EL (cell line): ENCODE data around the gene TTC21A.
A peak's percentile ranks its signal among the peaks of the same experiment; 100 is the strongest.

ENCODE experiments used
- DNase-seq: peaks from one replicate; pipeline ENCODE4 v3.0.0-alpha.2; 2016

The TTC21A gene

DNA sequence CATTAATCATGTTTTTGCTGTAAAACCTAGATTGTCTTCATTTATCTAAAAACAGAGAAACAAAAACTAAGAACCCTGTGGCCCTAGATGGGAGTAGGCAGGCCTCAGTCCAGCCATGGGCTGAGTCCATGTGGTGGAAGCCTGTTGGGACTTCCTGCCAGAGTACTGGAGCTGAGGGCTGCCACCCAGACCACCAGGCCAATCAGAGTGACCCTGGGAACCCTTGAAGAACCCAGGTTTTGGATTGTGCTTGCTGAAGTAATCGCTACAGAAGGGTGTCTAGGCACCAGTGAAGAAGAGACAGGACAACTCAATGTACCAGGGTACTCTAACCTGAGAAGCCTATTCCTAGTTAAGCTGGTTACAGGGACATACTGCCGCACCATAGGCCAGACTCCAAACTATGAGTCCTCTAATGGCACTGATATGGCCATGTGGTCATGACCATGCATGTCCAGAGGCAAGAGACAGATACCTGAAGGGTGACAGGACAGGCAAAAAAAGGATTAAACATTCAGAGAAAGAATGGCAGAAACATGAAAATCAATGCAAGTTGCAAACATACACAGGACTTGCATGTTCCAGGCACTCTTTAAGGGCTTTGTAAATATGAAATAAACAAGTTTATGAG is 33.0 kb downstream of the TTC21A start:
- no peak for DNase-seq

DNA sequence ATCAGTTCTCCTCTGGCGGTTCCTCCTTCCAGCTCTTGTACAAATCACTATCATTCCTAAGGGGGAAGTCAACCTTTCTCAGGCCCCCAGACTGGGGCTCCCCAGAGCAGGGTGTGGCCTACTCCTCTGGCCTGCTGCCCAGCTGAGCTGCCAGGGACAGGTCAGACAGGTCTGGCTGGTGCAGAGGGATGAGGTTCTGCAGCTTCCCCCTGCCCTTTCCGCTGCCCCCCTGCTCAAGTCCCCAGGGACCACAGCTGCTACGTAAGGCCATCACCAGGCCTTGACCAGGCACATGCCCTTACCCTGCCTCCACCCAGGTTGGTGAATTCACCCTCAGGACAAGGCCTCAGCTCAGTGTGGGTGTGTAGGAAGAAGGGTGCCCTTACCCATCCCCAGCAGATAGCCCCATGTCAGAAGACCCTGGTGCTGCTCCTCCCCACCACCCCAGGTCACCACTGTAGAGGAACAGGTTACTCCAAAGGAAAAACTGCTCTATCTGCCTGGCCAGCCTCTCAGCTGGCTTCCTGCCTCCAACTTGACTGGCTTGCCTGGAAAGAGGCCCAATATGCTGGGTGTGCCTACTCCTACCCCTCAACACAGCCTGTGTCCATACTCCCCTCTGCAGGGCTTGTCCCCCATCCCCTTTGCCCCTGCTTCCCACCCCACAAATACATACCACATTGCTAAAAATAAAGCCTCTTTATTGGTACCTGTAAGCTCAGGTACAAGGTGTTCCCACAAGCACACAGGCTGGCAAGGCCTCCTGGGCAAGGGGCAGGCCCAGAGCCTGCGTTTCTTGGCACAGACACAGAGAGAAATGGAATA is 33.9 kb downstream of the TTC21A start:
- peak; percentile 48 for DNase-seq

DNA sequence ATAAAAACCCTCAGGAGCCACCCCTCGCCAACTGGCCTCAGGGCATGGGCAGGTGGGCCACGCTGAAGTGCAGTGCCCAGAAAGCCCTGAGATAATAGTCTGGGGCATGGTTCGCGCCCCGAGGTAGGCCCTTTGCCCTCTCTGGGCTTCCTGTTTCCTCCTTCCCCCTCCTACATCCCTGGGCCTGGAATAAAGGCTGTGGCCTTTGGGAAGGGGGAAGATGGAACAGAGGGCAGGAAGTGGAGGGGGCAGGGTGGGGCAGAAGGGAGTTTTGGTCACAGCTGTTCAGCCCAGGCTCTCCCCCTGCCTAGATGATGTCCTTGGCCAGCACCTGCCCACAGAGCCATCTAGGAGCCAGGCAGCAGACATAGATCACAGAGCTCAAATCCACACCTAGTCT is 34.6 kb downstream of the TTC21A start:
- DNase-seq: no peak

DNA sequence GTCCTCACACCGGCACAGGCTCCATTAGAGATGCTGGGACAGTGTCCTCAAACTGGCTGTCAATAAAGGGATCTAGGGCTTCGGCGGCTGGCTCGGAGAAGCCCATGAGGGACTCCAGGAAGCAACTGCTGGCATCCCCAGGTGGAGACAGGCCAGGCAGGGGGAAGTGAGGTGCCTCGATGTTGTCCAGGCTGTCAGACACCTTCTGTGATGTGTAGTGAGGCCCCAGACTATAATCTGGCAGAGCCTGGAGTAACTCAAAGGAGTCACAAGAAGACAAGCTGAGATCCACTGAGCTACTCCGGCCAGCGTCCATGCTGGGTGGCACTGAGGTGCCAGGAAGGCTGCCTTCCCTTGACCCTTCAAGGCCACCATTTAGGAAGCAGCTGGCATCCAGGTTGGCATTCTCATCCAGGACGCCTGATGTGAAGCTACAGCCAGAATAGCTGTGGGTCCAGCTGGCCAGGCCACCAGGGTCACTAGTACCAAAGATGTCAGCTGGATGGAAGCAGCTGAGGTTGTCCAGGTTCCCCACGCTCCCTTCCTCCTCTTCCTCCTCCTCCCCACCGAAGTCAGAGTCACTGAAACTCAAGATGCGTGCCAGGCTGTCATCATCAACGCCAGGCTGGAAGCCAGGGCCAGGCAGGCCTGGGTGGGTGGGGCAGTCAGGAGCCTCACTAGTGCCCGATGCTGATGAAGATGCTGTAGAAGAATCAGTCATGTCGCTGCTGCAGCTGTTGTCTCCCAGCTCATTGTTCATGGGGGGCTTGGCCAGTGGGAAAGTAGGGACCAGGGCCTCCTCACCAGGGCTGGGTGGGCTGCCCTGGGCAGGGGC is 35.8 kb downstream of the TTC21A start:
- no peak for DNase-seq

DNA sequence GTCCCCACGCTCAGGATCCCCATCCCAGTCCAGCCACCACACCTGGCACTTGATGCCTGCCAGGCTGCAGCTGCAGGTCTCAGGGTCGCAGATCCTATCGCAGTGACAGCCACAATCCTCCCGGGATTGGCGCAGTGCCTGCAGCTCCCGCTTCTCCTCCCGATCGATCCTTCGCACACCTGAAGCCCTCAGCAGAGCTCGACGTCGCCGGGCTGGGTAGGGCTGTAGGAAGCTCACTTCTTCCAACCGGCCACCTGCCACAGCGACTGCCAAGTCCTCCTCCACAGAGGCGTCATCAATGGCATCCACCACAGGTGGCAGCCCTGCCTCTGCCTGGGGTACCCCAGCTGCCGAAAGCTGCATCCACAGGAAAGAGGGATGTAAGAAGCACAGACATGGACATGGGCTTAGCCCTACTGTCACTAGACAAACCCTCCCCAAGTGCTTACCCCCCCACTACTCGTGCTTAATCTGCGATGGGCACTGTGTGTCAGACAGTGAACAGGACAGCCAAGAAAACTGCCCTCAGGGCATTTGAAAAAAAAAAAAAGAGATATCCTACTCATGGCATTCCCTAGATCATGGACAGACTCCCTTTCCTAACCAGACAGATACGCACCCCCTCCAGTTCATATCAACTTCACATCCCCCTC is 36.7 kb downstream of the TTC21A start:
- DNase-seq: no peak

DNA sequence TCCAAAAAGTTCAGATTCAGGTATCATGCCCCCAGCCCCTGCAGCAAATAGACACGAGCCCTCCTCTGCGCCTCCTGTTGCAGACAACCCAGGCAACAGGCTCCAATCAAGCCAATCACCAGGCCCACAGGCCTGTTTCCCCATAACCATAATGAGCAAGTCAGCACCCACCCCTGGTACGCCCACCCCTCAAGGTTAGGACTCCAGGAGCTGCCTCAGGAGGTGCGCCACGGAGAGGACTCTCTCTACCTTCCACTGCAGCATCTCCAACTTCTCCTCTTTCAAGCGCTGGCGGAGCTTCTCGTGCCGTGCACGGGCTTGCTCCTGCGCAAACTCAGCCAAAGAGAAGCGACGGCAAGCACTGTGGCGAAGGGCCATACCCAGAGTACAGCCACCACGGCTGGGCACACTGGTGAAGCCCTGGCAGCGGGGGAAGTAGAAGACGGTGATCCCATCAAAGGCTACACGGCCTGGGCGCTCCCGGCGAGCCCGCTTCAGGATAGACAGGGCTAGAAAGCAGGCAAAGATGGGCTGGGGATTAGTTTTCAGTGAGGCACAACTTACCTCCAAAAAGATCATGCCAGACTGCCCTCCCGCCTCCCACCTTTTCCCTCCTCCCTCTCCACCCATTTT is 37.4 kb downstream of the TTC21A start:
- no peak for DNase-seq

DNA sequence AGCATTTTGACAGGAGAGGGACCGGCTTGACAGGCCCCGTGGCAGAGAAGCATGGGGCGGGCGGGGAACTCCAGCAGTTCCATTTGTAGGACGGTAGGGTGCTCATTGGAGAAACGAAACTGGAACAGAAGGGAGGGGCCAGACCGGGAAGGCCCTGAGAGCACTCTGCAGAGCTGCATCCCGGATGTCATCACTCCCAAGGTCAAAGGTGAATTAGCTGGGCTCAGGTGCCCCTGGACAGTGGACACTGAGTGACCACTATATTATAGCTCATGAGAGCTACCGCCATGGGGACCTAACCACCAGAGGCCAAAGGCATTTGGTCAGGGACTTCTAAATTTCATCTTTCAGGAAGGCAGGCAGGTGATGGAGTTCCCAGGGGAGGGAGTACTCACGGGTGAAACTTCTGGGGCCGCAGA is 38.6 kb downstream of the TTC21A start:
- DNase-seq: no peak

DNA sequence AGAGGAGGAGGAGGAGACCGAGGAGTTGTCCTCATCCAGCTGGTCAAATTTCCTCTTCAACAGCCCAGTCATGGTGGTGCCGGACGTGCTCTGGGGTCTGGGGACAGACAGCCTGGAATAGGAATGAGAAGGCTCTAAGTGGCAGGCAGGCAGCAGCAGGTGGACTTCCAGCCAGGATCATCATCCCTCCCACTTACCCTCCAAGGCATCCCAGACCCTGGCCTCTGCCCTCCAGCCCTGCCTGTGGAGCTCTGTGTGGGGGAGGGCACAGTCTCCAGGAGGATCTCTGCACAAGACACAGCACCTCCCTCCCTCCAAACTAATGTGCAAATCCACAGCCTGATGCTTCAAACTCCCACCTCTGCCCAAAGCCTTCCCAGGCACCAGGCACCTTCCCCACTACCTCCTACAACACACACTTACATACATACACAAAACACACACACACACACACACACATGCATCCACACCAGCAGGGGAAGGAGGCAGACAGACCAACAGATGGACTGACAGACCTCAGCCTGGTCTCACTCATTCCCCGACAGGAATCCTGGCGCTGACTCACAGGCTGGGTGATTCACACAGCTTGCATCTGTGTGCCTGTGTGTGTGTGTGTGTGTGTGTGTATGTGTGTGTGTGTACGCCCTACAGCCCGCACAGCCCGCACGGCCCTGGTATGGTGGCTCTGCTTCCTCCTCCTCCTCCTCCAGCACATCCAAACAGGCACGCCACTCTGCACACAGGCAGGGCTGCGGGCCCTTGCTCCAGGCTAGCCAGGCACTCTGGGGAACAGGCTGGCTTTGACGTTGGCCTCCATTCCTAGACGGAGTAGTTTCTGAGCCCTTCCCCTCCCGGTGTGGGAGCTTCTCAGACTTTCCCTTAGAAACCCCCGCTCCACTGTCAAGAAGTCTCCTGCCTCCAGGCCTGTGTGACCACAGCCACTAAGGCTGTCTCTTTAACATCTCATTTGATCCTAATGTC is 39.4 kb downstream of the TTC21A start:
- DNase-seq: peak; percentile 96

DNA sequence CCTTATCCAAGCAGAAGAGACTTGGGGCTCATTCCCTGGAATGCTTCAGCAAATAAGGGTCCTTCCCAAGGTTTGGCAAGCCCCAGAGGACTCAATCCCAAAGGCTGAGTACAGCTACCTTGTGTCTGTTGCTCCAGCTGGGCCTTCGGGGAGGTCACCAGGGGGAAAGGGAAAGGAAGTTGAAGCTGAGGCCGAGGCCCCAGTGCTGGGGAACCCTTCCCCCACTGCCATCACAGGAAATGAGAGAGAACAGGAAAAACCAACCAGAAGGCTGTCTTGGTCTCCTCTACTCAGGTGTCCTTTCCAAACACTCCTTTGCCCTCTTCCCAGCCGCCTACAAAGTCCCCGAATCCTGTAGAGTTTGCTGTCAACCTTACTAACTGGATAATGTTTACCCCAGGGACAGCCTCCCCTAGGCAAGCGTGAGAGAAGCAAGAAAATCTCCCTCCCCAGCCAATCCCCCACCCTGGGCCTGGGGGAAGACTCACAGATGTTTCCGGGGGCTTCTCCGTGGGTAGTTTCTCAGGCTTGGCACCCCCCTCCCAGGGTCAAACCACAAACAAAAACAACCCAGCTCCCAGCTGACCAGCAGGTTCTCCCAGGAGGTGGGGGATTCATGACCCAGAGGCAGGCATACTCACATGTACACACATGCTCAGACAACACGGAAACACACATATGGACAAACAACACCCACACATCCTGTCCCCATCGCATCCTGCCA is 40.4 kb downstream of the TTC21A start:
- peak; percentile 62 for DNase-seq

DNA sequence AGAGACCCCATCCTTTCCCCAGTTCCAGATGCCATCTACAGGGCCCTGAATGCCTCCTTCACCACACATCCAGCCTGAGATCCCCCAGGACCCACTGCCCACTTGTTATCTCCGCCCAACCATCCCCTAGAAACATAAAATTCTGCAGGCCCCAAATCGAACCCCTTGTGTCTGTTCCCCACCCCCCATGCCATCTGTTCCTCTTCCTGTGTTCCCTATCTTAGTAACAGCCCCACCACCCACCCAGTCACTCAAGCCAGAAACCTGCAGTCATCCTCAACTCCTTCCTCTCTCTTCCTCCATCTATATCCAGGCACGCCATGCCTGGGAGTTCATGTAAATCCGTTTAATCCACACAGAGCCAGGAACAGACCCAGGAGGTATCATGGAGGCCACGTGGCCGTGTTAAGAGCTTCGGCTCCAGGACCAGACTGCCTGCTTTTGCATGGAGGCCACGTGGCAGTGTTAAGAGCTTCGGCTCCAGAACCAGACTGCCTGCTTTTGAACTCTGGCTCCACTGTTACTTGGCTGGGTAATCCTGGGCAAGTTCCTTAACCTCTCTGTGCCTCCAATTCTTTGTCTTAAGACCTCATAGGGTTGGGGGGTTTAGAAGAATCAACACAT is 41.1 kb downstream of the TTC21A start:
- peak; percentile 29 for DNase-seq

DNA sequence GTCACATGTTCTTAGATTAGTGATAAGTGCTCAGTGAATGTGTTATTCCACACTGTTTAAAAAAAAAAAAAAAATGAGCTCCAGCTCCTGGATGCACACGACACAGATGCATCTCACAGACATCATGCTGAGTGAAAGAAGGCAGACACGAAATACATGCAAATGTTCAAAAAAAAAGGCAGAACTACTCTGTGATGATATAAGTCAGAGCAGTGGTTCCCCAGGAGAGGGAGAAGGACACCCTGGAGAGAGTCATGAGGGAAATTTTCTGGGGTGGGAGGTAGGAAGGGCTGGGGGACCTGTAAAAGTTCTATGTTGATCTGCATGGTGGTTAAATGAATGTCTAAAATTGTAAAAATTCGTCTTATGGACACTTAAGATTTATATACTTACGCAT is 41.6 kb downstream of the TTC21A start:
- no peak for DNase-seq

DNA sequence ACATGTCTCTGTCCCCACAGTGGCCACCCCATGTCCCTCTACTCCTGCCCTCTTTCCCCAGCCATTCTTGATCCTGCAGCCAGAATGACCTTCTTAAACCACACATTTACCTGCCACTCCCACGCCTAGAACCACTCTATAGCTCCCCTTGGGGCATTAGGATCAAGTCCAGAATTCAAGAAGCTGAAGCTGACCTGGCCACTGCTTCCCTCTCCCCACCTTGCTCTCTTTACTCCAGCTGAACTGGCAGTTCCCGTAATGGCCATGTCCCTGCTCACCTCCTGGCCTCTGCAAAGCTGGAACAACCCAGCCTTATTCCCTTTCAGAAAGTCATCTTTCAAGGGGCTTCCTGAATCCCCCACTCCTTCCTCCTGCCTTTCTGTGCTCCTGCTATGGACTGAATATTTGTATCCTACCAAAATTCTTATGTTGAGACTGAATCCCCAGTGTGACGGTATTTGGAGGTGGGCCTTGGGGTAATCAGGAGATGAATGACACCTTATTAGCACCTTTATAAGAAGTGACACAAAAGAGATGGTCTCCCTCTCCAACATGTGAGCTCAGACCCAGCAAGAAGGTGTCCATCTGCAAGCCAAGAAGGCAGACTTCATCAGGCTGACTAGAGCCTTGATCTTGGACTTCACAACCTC is 42.1 kb downstream of the TTC21A start:
- DNase-seq: no peak

DNA sequence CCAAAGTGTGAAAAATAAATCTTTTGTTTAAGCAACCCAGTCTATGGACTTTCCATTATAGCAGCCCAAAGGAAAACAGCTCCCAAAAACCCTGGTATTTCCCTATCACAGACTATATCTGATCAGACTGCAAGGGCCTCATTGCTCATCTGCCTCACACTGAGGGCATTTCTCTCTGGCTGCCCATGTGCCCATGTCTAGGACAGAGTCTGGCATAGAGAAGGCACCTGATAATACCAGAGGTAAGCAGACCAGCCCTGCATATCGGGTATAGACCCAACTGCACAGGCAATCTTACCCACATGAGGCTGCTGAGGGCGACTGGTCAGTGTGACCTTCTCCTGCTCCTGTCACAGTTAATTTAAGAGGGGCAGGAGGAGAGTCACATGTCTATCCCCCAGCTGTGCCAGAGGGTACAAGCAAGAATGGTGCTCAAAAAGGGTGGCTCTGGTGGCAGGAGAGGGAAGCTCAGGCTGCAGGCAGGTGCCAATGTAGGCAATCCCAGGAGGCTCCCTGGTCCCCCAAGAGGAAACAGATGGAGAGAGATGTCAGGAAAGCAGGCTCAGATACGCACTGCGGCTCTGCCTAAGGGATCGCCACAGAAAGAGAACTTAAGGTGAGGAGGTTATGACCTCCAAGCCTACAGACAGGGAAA is 42.8 kb downstream of the TTC21A start:
- DNase-seq: no peak

DNA sequence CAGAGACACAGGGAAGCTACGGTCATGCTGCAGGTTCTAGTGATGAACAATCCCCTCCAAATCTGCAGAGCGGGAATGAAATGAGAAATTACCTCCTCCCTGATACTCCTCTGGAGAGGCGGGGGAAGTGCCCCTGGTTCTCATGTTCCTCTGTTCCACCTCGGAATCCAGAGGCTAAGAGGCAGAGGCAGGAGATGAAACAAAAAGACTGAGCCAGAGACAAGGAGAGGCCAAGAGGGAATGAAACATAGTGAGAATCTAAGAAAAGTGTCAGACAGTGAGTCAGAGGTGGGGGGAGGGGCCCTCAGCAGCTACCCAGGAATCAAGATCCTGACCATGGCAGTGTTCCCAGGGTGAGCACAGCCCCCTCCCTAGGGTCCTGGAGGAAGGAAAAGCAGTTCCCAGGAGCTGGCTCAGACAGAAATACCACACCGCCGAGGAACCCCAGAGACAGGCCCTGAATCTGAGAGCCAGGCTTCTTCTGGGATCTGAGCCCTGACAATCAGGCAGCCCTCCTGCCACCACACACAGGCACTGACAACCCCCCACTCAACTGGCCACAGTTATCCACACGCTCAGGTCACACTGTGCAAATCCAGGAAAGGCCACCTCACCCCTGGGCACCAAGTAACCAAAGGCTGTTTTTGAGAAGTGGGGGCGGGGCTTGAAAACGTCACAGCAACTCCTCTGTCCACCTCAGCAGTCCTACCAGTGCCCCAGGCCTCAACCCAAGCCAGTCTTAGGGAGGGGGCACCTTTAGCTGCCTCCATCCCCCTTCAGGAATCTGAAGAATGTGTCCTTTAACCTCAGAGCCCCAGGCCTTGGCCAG is 43.5 kb downstream of the TTC21A start:
- peak; percentile 97 for DNase-seq

DNA sequence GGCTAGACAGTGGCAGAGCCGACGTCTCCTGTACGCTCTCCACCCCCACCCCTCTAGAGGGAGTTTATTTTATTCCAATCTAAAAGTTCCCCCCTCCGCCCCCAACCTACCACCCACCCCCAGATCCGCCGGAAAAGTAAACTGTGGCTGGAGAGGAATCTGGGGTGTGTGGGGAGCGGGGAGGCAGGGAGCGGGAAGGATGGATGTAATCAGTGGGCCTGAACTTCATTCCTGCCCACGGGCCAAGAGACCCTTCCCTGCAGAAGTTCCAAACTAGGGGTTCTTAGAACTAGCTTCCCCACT is 46.4 kb downstream of the TTC21A start:
- DNase-seq: no peak

DNA sequence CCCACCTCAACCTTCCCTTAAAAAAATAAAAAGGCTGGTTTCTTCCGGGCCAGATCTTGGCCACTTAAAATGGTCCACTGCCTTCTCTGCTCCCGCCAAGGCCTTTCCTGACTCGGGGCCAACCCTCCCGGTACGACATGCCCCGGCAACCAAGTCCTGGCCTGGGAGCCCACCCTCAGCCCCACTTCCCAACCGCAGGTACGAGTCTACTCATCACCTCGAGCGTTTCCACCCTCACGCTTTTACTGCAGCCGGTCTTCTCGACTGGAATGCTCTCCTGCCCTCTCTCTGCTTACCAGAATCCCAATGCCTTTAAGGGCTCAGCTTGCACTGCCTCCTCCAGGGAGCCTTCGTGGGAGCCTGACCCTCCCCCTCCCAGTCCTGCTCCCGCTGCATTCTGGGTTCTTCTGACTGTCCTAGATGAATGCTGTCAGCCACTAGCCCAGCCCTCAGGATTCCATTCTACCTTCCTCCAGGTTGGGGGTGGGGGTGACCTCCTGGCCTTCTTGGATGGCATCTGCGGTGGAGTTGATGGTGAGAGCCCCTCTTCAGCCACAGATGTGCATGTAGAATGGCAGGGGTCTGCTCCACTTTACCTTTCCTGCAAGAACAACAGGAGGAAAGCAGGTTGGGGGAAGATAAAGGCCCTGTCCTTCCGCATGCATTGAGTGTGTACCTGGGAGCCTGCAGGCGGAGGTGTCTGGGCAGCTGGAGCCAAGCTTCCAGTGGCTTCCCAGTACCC is 47.0 kb downstream of the TTC21A start:
- peak; percentile 31 for DNase-seq

DNA sequence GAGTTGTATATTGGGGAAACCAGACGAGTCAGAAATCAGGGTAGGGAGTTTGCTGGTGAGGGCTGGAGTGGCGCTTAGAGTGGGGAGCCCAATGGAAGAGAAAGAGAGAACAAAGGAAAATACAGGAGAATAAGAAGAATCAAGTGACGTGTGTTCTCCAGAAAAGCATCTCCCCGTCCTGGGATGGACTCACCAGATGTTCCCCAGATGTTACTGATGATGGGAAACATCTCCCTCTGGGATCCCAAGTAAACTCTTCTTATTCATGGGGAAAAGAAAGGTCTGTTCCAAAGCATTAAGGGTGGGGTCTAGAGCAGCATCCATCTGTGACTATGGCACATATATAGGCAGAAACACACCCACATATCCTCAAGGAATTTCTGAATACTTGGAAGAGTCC is 48.9 kb downstream of the TTC21A start:
- DNase-seq: no peak

DNA sequence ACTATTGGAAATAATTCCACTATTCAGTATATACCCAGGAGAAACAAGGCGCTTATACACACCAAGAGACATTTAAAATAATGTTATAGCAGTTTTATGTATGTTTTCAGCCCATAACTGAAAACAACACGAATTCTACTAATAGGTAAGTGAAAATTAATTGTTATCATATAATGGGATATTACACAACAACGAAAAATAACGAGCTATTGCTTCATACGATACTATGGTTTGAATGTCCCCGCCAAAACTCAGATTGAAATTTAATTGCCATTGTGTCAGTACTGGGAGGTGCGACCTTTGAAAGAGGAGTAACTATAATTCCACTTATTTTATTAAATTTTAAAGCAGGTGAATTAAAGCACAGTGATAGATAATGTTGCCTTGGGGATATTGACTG is 49.9 kb downstream of the TTC21A start:
- no peak for DNase-seq
